Kidney epithelial cell (primary cell): ENCODE measurements around the gene IRAK1. TPM values are rescaled to one million over a fixed set of nuclear protein-coding genes. Genes with fewer than 3 reads are reported as not detected.
A peak's percentile ranks its signal among the peaks of the same experiment; 100 is the strongest.

Source experiments
- DNase-seq: peaks from one replicate; pipeline ENCODE4 v3.0.0-alpha.2; 2010; ENCODE audit warnings: low read depth
- H3K27me3 ChIP-seq: 2 replicates; pipeline ENCODE4 v1.6.0; 2011; ENCODE audit warnings: low read length; ENCODE audit not compliant: control insufficient read depth, insufficient read depth
- H3K36me3 ChIP-seq: 2 replicates; pipeline ENCODE4 v1.5.1; 2011; ENCODE audit warnings: low read length; ENCODE audit not compliant: control insufficient read depth, insufficient read depth
- H3K4me3 ChIP-seq: 2 replicates; pipeline ENCODE4 v1.5.1; 2011; ENCODE audit warnings: low read depth, mild to moderate bottlenecking, control low read depth, low read length
- CTCF ChIP-seq: IDR thresholded peaks from 2 replicates; pipeline ENCODE4 v1.5.1; 2011; ENCODE audit warnings: mild to moderate bottlenecking, moderate library complexity, low read length, control low read depth, inconsistent platforms; ENCODE audit not compliant: insufficient read depth, poor library complexity, severe bottlenecking
- total RNA-seq: library from RNA; depleted of rRNA; stranded (reverse); fragments of >200 nt; gene quantifications from 2 replicates; pipeline ENCODE4 v1.2.3, GENCODE V29; 2015

IRAK1 gene
- total RNA-seq, 1 donor from 2014 or later, result 193 TPM

GRCh38 chrX:153970357-153971123, 49.2 kb downstream of the IRAK1 start:
- Histone ChIP-seq H3K27me3 (no peaks in the 10 kb centered on the region), H3K36me3 (no peaks in the 10 kb centered on the region), H3K4me3 (peak overlapping the region; percentile 81)
- no peak for DNase-seq
- TF ChIP-seq CTCF, result no peak

- no peak for DNase-seq
- Histone ChIP-seq H3K36me3 (no peaks in the 10 kb centered on the region), H3K27me3 (no peaks in the 10 kb centered on the region), H3K4me3 (peak overlapping the region; percentile 81)
- TF ChIP-seq CTCF, result no peak
These were observed 49.8 kb downstream of the IRAK1 start for GRCh38 chrX:153969904-153970356.

- Histone ChIP-seq H3K4me3 (peak overlapping the region; percentile 81), H3K27me3 (no peaks in the 10 kb centered on the region), H3K36me3 (no peaks in the 10 kb centered on the region)
- peak; percentile 2 for TF ChIP-seq CTCF
- DNase-seq, result no peak
These were observed 50.4 kb downstream of the IRAK1 start for GRCh38 chrX:153969125-153969903.

GRCh38 chrX:153968754-153969124, 51.0 kb downstream of the IRAK1 start:
- Histone ChIP-seq H3K4me3 (peak overlapping the region; percentile 81), H3K36me3 (no peaks in the 10 kb centered on the region), H3K27me3 (no peaks in the 10 kb centered on the region)
- DNase-seq, result no peak
- no peak for TF ChIP-seq CTCF

- no peak overlapping the region for H3K4me3 ChIP-seq
These were observed 51.4 kb downstream of the IRAK1 start for GRCh38 chrX:153968255-153968654.

More at GRCh38 chrX:153968255-153968654, 51.4 kb downstream of the IRAK1 start:
- no peak for DNase-seq
- Histone ChIP-seq H3K27me3 (no peaks in the 10 kb centered on the region), H3K36me3 (no peaks in the 10 kb centered on the region)
- no peak for TF ChIP-seq CTCF
